GM23248 (cell line): ENCODE measurements around the gene SYK.

ENCODE experiments used
- EZH2 ChIP-seq: fragments of 200-600 bp; sonication (generic); IDR thresholded peaks from 2 replicates; pipeline ENCODE4 v1.6.1; 2018; ENCODE audit warnings: antibody characterized with exemption, mild to moderate bottlenecking; ENCODE audit not compliant: insufficient read depth, poor library complexity, severe bottlenecking
- EZH2phosphoT487 ChIP-seq: fragments of 200-600 bp; sonication (generic); IDR thresholded peaks from 2 replicates; pipeline ENCODE4 v1.6.1; 2018; ENCODE audit warnings: antibody characterized with exemption, moderate library complexity, mild to moderate bottlenecking, low read depth; ENCODE audit not compliant: insufficient read depth

DNA sequence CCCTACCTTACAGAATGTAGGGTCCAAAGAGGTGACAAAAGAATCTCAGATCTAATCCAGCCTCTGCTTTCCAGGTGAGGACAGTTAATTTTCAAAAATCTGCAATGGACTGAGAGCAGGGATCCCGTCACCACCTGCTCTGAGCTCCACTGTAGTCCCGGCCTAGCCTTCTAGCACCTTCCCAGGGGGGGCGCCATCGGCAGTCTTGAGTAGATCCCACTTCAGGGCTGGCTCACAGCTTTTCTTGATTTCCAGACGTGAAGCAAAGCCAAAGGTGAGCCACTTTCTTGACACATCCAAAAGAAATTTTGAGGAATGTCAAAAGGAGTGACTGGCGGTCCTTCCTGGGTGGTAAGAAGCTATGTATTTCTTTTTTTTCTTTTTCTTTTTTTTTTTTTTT is 114.1 kb downstream of the SYK start:
- TF ChIP-seq EZH2 (no peak), EZH2phosphoT487 (no peak)
